Pancreas (tissue), 10 donors: Measurements from ENCODE around the gene CRYL1. TPM values are rescaled to one million over a fixed set of nuclear protein-coding genes. Genes with fewer than 3 reads are reported as not detected.

Experiments
- ATAC-seq, 4 donors: fragments of 200-7000 bp; cut with Tn5 transposase; one replicate each; pipeline versions ENCODE4 v1.8.0 to v1.9.1; 2020; ENCODE audit warnings: mild to moderate bottlenecking in 4 of 4, moderate library complexity in 4 of 4
- DNase-seq, 6 donors: peaks; one replicate each; pipeline ENCODE4 v3.0.0-alpha.2; 2020
- FAIRE-seq: peaks from 2 replicates; lab custom pipeline; 2012; peaks lifted over from hg19 to GRCh38; lab: Jason Lieb, UNC
- H3K27ac ChIP-seq, 4 donors: fragments of 200-600 bp; sonication (generic); 1 replicate in 3 of 4; 2 replicates in 1 of 4; pipeline versions ENCODE4 v1.5.0 to v1.8.0; 2020
- H3K27me3 ChIP-seq, 4 donors: fragments of 200-600 bp; one replicate each; pipeline ENCODE4 v1.8.0; 2021
- H3K36me3 ChIP-seq, 3 donors: fragments of 200-600 bp; sonication (generic) in 1 of 3; one replicate each; pipeline versions ENCODE4 v1.5.0 to v1.8.0; 2020 to 2021
- H3K4me1 ChIP-seq, 3 donors: fragments of 200-600 bp; one replicate each; pipeline ENCODE4 v1.8.0; 2021
- H3K4me3 ChIP-seq, 4 donors: fragments of 200-600 bp; sonication (generic) in 2 of 4; one replicate each; pipeline versions ENCODE4 v1.5.0 to v1.8.0; 2020 to 2021
- H3K9me3 ChIP-seq, 4 donors: fragments of 200-600 bp; one replicate each; pipeline ENCODE4 v1.8.0; 2021
- WGBS, 2 donors: extraction: QIAGEN DNeasy Blood & Tissue Kit; methylation state at CpG; one replicate each; pipeline ENCODE4 v1.1.7; 2013; 5-methylcytosine and 5-hydroxymethylcytosine counted together
- intact Hi-C, 3 donors: fragments of 100-400 bp; cut with DNase I; formaldehyde crosslinking; loops; one replicate each; pipeline versions ENCODE4 v1.11.1 to v1.14.2; 2022
- polyA plus RNA-seq, 2 donors: library from polyadenylated mRNA; stranded (reverse); fragments of 200-250 nt; gene quantifications; one replicate each; pipeline ENCODE4 v1.2.3, GENCODE V29; 2013
- total RNA-seq, 6 donors: library from RNA; stranded (reverse); fragmentation: NEBNext Ultra II Directional in 4 of 6; extraction: Animal tissue kit (Norgen Biotek cat#: 25700) in 4 of 6; gene quantifications; one replicate each; pipeline versions ENCODE4 v1.2.1 to v1.2.4, GENCODE V29; 2021 to 2023
- TF ChIP-seq, protein P1 (sequence below), 4 donors: fragments of 200-600 bp; sonication (generic) in 3 of 4; IDR thresholded peaks; one replicate each; pipeline versions ENCODE4 v1.5.0 to v1.8.0; 2021; ENCODE audit warnings: antibody characterized with exemption in 4 of 4
- donor health status: healthy with polysubstance abuse.
- donor health status: DM: no; HTN: no; CAD: no; lungs with moderate emphysema.
- donor health status: DM: no; HTN: no; CAD: no.
- donor health status: control.
- donor health status: control.
- donor health status: Bipolar disorder and iron deficiency.
- donor health status: DM: yes; HTN: yes; CAD: no.
- donor health status: DM: no; HTN: no; CAD: no.
- donor health status: DM: no; HTN: no; CAD: no.
- donor health status: DM: yes; HTN: yes; CAD: no.

Gene CRYL1
- total and polyA plus RNA-seq, 8 donors: 12.8 to 31.7 (median 19.3) TPM

DNA sequence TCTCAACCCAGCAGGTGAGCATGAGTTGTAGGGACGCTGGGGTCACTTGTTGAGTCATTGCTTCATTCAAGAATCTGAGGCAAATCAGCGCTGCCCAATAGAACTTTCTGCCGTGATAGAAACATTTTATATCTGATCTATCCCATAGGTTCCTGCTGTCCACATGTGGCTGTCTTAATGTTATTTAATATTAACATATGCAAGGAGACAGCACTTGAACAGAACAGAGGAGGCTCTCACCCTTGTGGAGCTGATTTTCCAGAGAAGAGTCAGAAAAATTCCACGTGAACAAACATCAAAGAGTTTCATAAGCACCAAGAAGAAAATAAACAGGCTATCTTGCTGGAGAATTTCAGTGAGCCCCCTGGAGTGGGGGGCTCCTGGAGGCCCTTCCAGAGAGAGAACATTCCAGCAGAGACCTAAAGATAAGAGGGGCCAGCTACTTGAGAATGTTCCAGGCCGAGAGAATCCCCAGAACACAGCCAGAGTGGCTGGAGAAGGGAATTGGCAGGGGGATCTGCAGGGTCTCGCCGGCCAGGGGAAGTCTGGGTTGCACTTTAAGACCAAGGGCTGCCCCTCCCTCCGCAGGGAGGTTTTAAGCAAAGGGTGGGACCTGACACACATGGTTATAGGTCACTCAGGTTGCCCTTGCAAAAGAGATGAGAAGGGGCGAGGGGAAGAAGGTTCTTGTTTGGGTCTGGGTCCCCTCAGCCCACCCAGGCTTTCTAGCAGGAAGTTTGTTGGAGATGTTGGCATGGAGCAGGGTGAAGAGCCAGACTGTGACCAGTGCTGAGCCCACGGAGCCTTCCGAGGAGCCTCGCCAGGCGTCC, 135.7 kb downstream of the CRYL1 start:
- WGBS, 2 donors: 78 to 85% methylated on average over 13 of the region's 13 CpGs
- Histone ChIP-seq H3K27ac (no peak overlapping the region), H3K4me1 (no peaks in the 10 kb centered on the region), H3K4me3 (no peak overlapping the region), H3K9me3 (no peaks in the 10 kb centered on the region), H3K36me3 (no peaks in the 10 kb centered on the region), H3K27me3 (no peaks in the 10 kb centered on the region)
- intact Hi-C loops: no loop called here
- ATAC-seq: no peak
- TF ChIP-seq, protein P1, sequence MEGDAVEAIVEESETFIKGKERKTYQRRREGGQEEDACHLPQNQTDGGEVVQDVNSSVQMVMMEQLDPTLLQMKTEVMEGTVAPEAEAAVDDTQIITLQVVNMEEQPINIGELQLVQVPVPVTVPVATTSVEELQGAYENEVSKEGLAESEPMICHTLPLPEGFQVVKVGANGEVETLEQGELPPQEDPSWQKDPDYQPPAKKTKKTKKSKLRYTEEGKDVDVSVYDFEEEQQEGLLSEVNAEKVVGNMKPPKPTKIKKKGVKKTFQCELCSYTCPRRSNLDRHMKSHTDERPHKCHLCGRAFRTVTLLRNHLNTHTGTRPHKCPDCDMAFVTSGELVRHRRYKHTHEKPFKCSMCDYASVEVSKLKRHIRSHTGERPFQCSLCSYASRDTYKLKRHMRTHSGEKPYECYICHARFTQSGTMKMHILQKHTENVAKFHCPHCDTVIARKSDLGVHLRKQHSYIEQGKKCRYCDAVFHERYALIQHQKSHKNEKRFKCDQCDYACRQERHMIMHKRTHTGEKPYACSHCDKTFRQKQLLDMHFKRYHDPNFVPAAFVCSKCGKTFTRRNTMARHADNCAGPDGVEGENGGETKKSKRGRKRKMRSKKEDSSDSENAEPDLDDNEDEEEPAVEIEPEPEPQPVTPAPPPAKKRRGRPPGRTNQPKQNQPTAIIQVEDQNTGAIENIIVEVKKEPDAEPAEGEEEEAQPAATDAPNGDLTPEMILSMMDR (IDR thresholded peaks at IDR 0.05): no peak
- FAIRE-seq: no peak
- no peak for DNase-seq

DNA sequence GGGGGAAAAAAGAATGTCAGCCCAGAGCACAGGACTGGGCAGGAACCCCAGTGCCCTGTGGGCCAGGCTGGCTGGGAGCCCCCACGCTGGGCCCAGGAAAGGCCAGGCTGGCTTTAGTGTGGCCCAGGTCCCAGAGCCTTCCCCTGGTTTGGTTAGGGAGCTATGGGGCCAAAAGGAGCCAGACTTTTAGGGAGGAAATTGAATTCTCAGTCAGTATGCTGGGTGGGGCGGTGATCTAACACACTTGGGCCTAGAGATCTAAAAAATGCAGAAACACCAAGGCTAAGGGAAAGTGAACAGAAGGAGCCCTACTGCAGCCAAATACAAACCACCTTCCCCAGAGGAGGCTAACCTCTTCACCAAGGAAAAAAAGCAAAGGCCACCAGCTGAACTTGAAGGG, 137.5 kb downstream of the CRYL1 start:
- no peak for ATAC-seq
- intact Hi-C loops: no loop called here

DNA sequence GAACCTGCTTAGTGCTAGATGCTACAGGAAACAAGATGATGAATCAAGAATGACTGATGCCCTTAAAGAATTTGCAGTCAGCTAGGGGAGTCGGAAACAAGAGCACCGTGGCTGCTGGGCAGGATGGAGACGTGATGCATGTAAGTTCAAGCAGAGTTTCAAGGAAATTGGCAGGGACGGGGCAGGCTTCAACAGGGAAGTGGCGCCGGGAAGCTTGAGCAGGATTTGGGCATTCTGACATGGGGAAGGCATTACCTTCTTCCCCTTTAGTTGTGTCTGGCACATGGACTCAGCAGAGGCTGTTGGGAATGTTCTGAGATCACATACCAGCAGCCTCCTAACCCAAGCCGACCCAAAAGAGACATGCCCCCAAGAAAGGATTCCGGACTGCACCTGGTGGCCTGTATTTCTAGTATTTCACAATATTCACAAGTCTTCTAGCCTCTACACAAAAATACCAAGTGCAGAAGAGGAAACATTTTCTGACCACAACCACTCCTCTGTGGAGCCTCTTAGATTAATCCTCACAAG, 138.2 kb downstream of the CRYL1 start:
- H3K27me3 ChIP-seq: no peaks in the 10 kb centered on the region
- no peak overlapping the region for H3K27ac ChIP-seq
- H3K4me1 ChIP-seq: no peaks in the 10 kb centered on the region
- H3K9me3 ChIP-seq: no peaks in the 10 kb centered on the region
- no peak for DNase-seq
- H3K36me3 ChIP-seq: no peaks in the 10 kb centered on the region
- H3K4me3 ChIP-seq: no peak overlapping the region
- ATAC-seq: no peak
- WGBS, 2 donors: 70 to 72% methylated on average over 8 of the region's 8 CpGs
- FAIRE-seq: no peak
- TF ChIP-seq, protein P1 (IDR thresholded peaks at IDR 0.05): no peak
- intact Hi-C loops: no loop called here

More for the DNA sequence above, 137.5 kb downstream of the CRYL1 start:
- DNase-seq (no peak), FAIRE-seq (no peak)
- H3K36me3 ChIP-seq: no peaks in the 10 kb centered on the region
- no peak overlapping the region for H3K4me3 ChIP-seq
- H3K27ac ChIP-seq: no peak overlapping the region
- no peaks in the 10 kb centered on the region for H3K4me1 ChIP-seq
- H3K27me3 ChIP-seq: no peaks in the 10 kb centered on the region
- TF ChIP-seq, protein P1 (IDR thresholded peaks at IDR 0.05): no peak
- WGBS, 2 donors: 90 to 93% methylated on average over 2 of the region's 2 CpGs
- no peaks in the 10 kb centered on the region for H3K9me3 ChIP-seq

DNA sequence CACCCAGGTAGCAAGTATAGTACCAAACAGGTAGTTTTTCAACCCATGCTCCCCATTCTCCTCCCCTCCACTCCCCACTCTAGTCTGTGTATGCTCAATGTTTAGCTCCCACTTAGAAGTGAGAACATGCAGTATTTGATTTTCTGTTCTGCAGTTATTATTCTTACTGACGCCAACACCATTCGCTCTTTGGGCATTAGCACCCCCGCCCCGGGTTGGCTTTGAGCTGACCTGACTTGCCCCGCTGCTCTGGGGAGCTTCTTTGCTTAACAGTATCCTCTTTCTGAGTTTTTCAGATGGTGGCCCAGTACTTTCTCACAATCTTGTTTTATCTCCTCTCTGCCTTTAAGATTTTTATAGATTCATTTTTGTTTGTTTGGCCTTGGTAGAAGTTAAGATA, 138.7 kb downstream of the CRYL1 start:
- H3K4me1 ChIP-seq: no peaks in the 10 kb centered on the region
- no peak overlapping the region for H3K4me3 ChIP-seq
- TF ChIP-seq, protein P1 (IDR thresholded peaks at IDR 0.05): no peak
- no peak for ATAC-seq
- intact Hi-C loops: no loop called here
- H3K27ac ChIP-seq: no peak overlapping the region
- 90 to 94% methylated on average over 5 of the region's 5 CpGs for WGBS, 2 donors
- no peaks in the 10 kb centered on the region for H3K36me3 ChIP-seq
- no peak for FAIRE-seq
- H3K9me3 ChIP-seq: no peaks in the 10 kb centered on the region
- no peaks in the 10 kb centered on the region for H3K27me3 ChIP-seq
- DNase-seq: no peak

DNA sequence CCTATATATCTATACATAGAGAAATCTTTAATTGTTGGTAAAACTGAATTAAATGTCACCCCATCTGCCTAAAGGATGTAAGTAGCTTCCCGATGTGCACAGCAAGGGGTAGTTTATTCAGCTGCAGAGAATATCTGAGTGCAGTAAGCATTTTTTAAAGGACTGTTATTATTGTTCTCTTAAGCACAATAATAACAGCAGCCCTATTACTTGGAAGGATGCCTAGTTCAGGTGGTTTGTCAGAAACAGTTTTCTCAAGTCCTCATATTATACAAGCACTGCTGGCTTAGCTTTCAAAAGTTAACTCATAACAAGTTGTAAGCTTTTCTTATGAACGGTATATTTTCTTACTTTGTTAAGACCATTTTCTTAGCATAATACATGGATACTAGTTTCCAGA, 142.6 kb downstream of the CRYL1 start:
- TF ChIP-seq, protein P1 (IDR thresholded peaks at IDR 0.05): no peak
- no peaks in the 10 kb centered on the region for H3K4me1 ChIP-seq
- H3K36me3 ChIP-seq: no peaks in the 10 kb centered on the region
- no peak for ATAC-seq
- H3K9me3 ChIP-seq: no peaks in the 10 kb centered on the region
- FAIRE-seq: no peak
- H3K4me3 ChIP-seq: no peak overlapping the region
- intact Hi-C loops: no loop called here
- DNase-seq: no peak
- WGBS, 2 donors: 53 to 69% methylated on average over 2 of the region's 2 CpGs
- H3K27me3 ChIP-seq: no peaks in the 10 kb centered on the region
- H3K27ac ChIP-seq: no peak overlapping the region
